HAP-1 (cell line): ENCODE results near the gene LENG9.

ENCODE experiments used
- DNase-seq, 2 experiments: peaks; one replicate each; pipeline ENCODE4 v3.0.0-alpha.2; 2016 to 2020; ENCODE audit warnings: low spot score in 2 of 2
- H3K27me3 ChIP-seq: fragments of 250-450 bp; sonication (Bioruptor Pico); 2 replicates; pipeline ENCODE4 v1.5.1; 2020; ENCODE audit warnings: low read depth, mild to moderate bottlenecking, moderate library complexity
- H3K36me3 ChIP-seq: fragments of 250-450 bp; sonication (Bioruptor Pico); replicated peaks from 2 replicates; pipeline ENCODE4 v1.5.1; 2020; ENCODE audit warnings: mild to moderate bottlenecking
- H3K4me1 ChIP-seq: fragments of 250-450 bp; sonication (Bioruptor Pico); 2 replicates; pipeline ENCODE4 v1.5.1; 2020; ENCODE audit warnings: mild to moderate bottlenecking
- H3K4me3 ChIP-seq: fragments of 250-450 bp; sonication (Bioruptor Pico); 2 replicates; pipeline ENCODE4 v1.5.1; 2020; ENCODE audit warnings: mild to moderate bottlenecking, moderate library complexity
- H3K9me3 ChIP-seq: fragments of 250-450 bp; sonication (Bioruptor Pico); 2 replicates; pipeline ENCODE4 v1.5.1; 2020; ENCODE audit warnings: mild to moderate bottlenecking, moderate library complexity
- in situ Hi-C: fragments of 300-500 bp; cut with MboI; formaldehyde crosslinking; loops from 3 replicates; pipeline ENCODE4 v1.14.3; 2020; ENCODE audit warnings: low sequenced_read_pairs, inconsistent platforms, mixed read lengths

LENG9 gene

GRCh38 chr19:54412877-54413276 lies 50.7 kb downstream of the LENG9 start:
- Histone ChIP-seq H3K36me3 (no peaks in the 10 kb centered on the region), H3K4me1 (peaks cover 3% of the 10 kb centered on the region), H3K4me3 (no peak overlapping the region), H3K9me3 (no peaks in the 10 kb centered on the region; the same call in 1 of the 2 replicates), H3K27me3 (no peaks in the 10 kb centered on the region)
- no peak for DNase-seq
- in situ Hi-C loops = no loop called here
